H1 (cell line): Measurements from ENCODE around the gene S100P. TPM values are rescaled to one million over a fixed set of nuclear protein-coding genes. Genes with fewer than 3 reads are reported as not detected.

Source experiments
- CTCF ChIA-PET: fragments of 300-600 bp; sonication (Branson Sonifier 250); formaldehyde crosslinking; loops from one replicate; lab custom pipeline; 2021; ENCODE audit not compliant: partially characterized antibody; lab: Charles Lee
- POLR2A ChIA-PET: fragments of 300-600 bp; sonication (Branson Sonifier 250); formaldehyde crosslinking; loops from one replicate; lab custom pipeline; 2021; ENCODE audit warnings: inconsistent platforms; ENCODE audit not compliant: partially characterized antibody; lab: Charles Lee
- DNase-seq, 2 experiments: peaks; one replicate each; pipeline versions ENCODE4 v3.0.0 to v3.0.0-alpha.2; 2010 to 2022; ENCODE audit warnings: low spot score in 2 of 2, low read depth in 1 of 2, mixed read lengths in 1 of 2
- FAIRE-seq: peaks from 2 replicates; lab custom pipeline; 2011; peaks lifted over from hg19 to GRCh38; lab: Jason Lieb, UNC
- H2AFZ ChIP-seq: 2 replicates; pipeline ENCODE4 v1.8.1; 2012; ENCODE audit warnings: low read length, inconsistent platforms
- H2AK5ac ChIP-seq: 2 replicates; pipeline ENCODE4 v1.6.1; 2013; ENCODE audit warnings: low read depth, low read length
- H2BK120ac ChIP-seq: replicated peaks from 2 replicates; pipeline ENCODE3; 2013; ENCODE audit warnings: low read depth, low read length, inconsistent platforms
- H2BK12ac ChIP-seq: 2 replicates; pipeline ENCODE4 v1.6.1; 2013; ENCODE audit warnings: low read depth, low read length
- H2BK15ac ChIP-seq: 2 replicates; pipeline ENCODE4 v1.6.1; 2013; ENCODE audit warnings: low read length
- H2BK20ac ChIP-seq: 2 replicates; pipeline ENCODE4 v1.6.1; 2013; ENCODE audit warnings: low read length
- H2BK5ac ChIP-seq: 2 replicates; pipeline ENCODE4 v1.6.1; 2013; ENCODE audit warnings: low read depth, low read length
- H3K14ac ChIP-seq: 2 replicates; pipeline ENCODE4 v1.6.1; 2013; ENCODE audit warnings: inconsistent platforms; ENCODE audit not compliant: insufficient read length
- H3K18ac ChIP-seq: 2 replicates; pipeline ENCODE4 v1.6.1; 2013; ENCODE audit warnings: low read length; ENCODE audit errors: extremely low read depth
- H3K23ac ChIP-seq: 2 replicates; pipeline ENCODE4 v1.6.1; 2013; ENCODE audit warnings: inconsistent platforms; ENCODE audit not compliant: insufficient read length
- H3K23me2 ChIP-seq: 2 replicates; pipeline ENCODE4 v1.6.1; 2013; ENCODE audit warnings: low read depth, low read length
- H3K27ac ChIP-seq: 2 replicates; pipeline ENCODE4 v1.6.1; 2011; ENCODE audit warnings: low read depth, low read length, inconsistent platforms
- H3K27me3 ChIP-seq, 4 experiments: replicated peaks in 1 of 4; 1 replicate in 1 of 4; 2 replicates in 3 of 4; pipeline versions ENCODE4 v1.6.1 to v1.8.1; 2011 to 2013; ENCODE audit warnings: low read length in 3 of 4, mild to moderate bottlenecking in 3 of 4, inconsistent platforms in 2 of 4, mixed read lengths in 2 of 4, moderate library complexity in 1 of 4; ENCODE audit not compliant: control insufficient read depth in 3 of 4, insufficient read depth in 3 of 4; ENCODE audit errors: extremely low read depth in 1 of 4
- H3K36me3 ChIP-seq, 4 experiments: 2 replicates each; pipeline versions ENCODE4 v1.6.1 to v1.8.1; 2011 to 2013; ENCODE audit warnings: mild to moderate bottlenecking in 4 of 4, low read length in 3 of 4, moderate library complexity in 2 of 4, control low read depth in 1 of 4, inconsistent platforms in 1 of 4; ENCODE audit not compliant: insufficient read depth in 4 of 4, control insufficient read depth in 2 of 4
- H3K4ac ChIP-seq: replicated peaks from 2 replicates; pipeline ENCODE3; 2013; ENCODE audit warnings: low read length, low read depth, mixed read lengths, inconsistent platforms; ENCODE audit not compliant: insufficient read length
- H3K4me1 ChIP-seq, 4 experiments: replicated peaks in 1 of 4; 1 replicate in 1 of 4; 2 replicates in 3 of 4; pipeline versions ENCODE4 v1.6.1 to v1.8.1; 2011 to 2013; ENCODE audit warnings: low read length in 3 of 4, inconsistent platforms in 2 of 4, mixed read lengths in 1 of 4; ENCODE audit not compliant: insufficient read depth in 4 of 4, control insufficient read depth in 3 of 4
- H3K4me2 ChIP-seq, 2 experiments: 2 replicates each; pipeline versions ENCODE4 v1.6.1 to v1.8.1; 2011 to 2013; ENCODE audit warnings: low read depth in 2 of 2, low read length in 2 of 2, control low read depth in 1 of 2, inconsistent platforms in 1 of 2, mild to moderate bottlenecking in 1 of 2; ENCODE audit not compliant: insufficient read depth in 1 of 2
- H3K4me3 ChIP-seq, 4 experiments: fragments of 200-600, 300-600 bp in 1 of 4; sonication (generic), shearing (Covaris generic), sonication (Bioruptor Twin) in 1 of 4; 2 replicates each; pipeline versions ENCODE4 v1.5.1 to v1.8.1; 2011 to 2016; ENCODE audit warnings: low read length in 4 of 4, low read depth in 3 of 4, control low read depth in 2 of 4, inconsistent platforms in 2 of 4, mild to moderate bottlenecking in 2 of 4, mixed read lengths in 1 of 4, moderate library complexity in 1 of 4; ENCODE audit not compliant: insufficient read depth in 2 of 4; ENCODE audit errors: extremely low read depth in 1 of 4
- H3K56ac ChIP-seq: replicated peaks from 2 replicates; pipeline ENCODE3; 2013; ENCODE audit warnings: low read depth, mild to moderate bottlenecking, mixed read lengths, low read length, inconsistent platforms; ENCODE audit not compliant: insufficient read length
- H3K79me1 ChIP-seq: 2 replicates; pipeline ENCODE4 v1.6.1; 2013; ENCODE audit warnings: low read depth, low read length, control low read depth
- H3K79me2 ChIP-seq, 2 experiments: 2 replicates each; pipeline versions ENCODE4 v1.6.1 to v1.8.1; 2012 to 2013; ENCODE audit warnings: low read length in 2 of 2, mild to moderate bottlenecking in 2 of 2, inconsistent platforms in 1 of 2; ENCODE audit not compliant: insufficient read depth in 2 of 2, control insufficient read depth in 1 of 2
- H3K9ac ChIP-seq, 4 experiments: replicated peaks in 1 of 4; 1 replicate in 1 of 4; 2 replicates in 3 of 4; pipeline versions ENCODE4 v1.6.1 to v1.8.1; 2011 to 2013; ENCODE audit warnings: low read depth in 3 of 4, low read length in 3 of 4, control low read depth in 2 of 4, mild to moderate bottlenecking in 2 of 4, moderate library complexity in 2 of 4, inconsistent platforms in 1 of 4; ENCODE audit errors: extremely low read depth in 1 of 4
- H3K9me3 ChIP-seq, 2 experiments: 2 replicates each; pipeline versions ENCODE4 v1.6.1 to v1.8.1; 2012 to 2013; ENCODE audit warnings: mild to moderate bottlenecking in 2 of 2, moderate library complexity in 2 of 2, control low read depth in 1 of 2, inconsistent platforms in 1 of 2, low read depth in 1 of 2, low read length in 1 of 2, mixed read lengths in 1 of 2; ENCODE audit not compliant: insufficient read depth in 2 of 2
- H4K20me1 ChIP-seq, 2 experiments: replicated peaks in 1 of 2; 2 replicates each; pipeline versions ENCODE3 to v1.8.1; 2011 to 2013; ENCODE audit warnings: inconsistent platforms in 2 of 2, low read length in 2 of 2, mild to moderate bottlenecking in 1 of 2; ENCODE audit not compliant: insufficient read depth in 2 of 2, control insufficient read depth in 1 of 2
- H4K5ac ChIP-seq: 2 replicates; pipeline ENCODE4 v1.6.1; 2013; ENCODE audit warnings: low read length, low read depth, mixed read lengths, inconsistent platforms; ENCODE audit not compliant: insufficient read length
- H4K8ac ChIP-seq: 2 replicates; pipeline ENCODE4 v1.8.0; 2013; ENCODE audit warnings: mild to moderate bottlenecking, moderate library complexity, low read length, inconsistent platforms; ENCODE audit not compliant: insufficient read depth; ENCODE audit errors: extremely low read depth
- H4K91ac ChIP-seq: replicated peaks from 2 replicates; pipeline ENCODE3; 2013; ENCODE audit warnings: low read length, mixed read lengths, inconsistent platforms; ENCODE audit not compliant: insufficient read length
- BACH1 ChIP-seq: IDR thresholded peaks from 2 replicates; pipeline ENCODE4 v1.6.1; 2012; ENCODE audit warnings: low read length, improper control_type of control experiment
- E2F6 ChIP-seq: IDR thresholded peaks from 2 replicates; pipeline ENCODE4 v1.6.1; 2012; ENCODE audit warnings: inconsistent platforms
- HDAC6 ChIP-seq: IDR thresholded peaks from one replicate; pipeline ENCODE4 v1.7.1; 2012; ENCODE audit warnings: low read depth, mild to moderate bottlenecking, inconsistent platforms, low read length, moderate library complexity
- KDM5A ChIP-seq: fragments of 200-600 bp; IDR thresholded peaks from 2 replicates; pipeline ENCODE4 v1.7.1; 2012; ENCODE audit warnings: mild to moderate bottlenecking, low read length, inconsistent platforms, mixed read lengths
- PHF8 ChIP-seq: fragments of 200-600 bp; sonication (generic); conservative IDR thresholded peaks from 2 replicates; pipeline ENCODE4 v1.7.1; 2012; ENCODE audit warnings: low read depth, mild to moderate bottlenecking, inconsistent platforms, low read length, moderate library complexity
- WGBS, 2 experiments: shearing (Covaris generic) in 1 of 2; methylation state at CpG; one replicate each; pipeline versions ENCODE4 v1.1.6 to v1.1.7; 2013 to 2015; ENCODE audit warnings: low lambda C conversion rate in 2 of 2, mixed read lengths in 2 of 2, inconsistent platforms in 1 of 2, low coverage in 1 of 2, missing lambda C conversion rate in 1 of 2; ENCODE audit not compliant: insufficient replicate concordance in 2 of 2, insufficient coverage in 1 of 2, insufficient read length in 1 of 2; ENCODE audit errors: extremely low coverage in 1 of 2, missing lambda C conversion rate in 1 of 2; 5-methylcytosine and 5-hydroxymethylcytosine counted together
- polyA plus RNA-seq, 7 experiments: library from polyadenylated mRNA; depleted of rRNA in 3 of 7; stranded (reverse) in 5 of 7; unstranded in 2 of 7; fragments of >200 nt in 5 of 7; fragments of 200-250 nt in 2 of 7; gene quantifications; 1 replicate in 5 of 7; 2 replicates in 1 of 7; 4 replicates in 1 of 7; pipeline versions ENCODE4 v1.2.1 to v1.2.3, GENCODE V29; 2011 to 2013; ENCODE audit warnings: missing spikeins in 2 of 7, mixed read lengths in 2 of 7
- total RNA-seq: library from RNA; stranded (reverse); fragmentation: NEBNext Ultra II Directional; extraction: Animal tissue kit (Norgen Biotek cat#: 25700); gene quantifications from 2 replicates; pipeline ENCODE4 v1.2.1, GENCODE V29; 2021

Gene S100P
- total and polyA plus RNA-seq, 2 of the 8 experiments (the other 6 are each of a cell fraction or from before 2014, with no cell fraction given), result not detected

GRCh38 chr4:6647169-6647568 lies 46.5 kb upstream of the S100P start:
- H3K27me3 ChIP-seq, result no peaks in the 10 kb centered on the region
- H2BK15ac ChIP-seq, result no peak overlapping the region
- 78% methylated on average over 5 of the region's 5 CpGs; no CpG with 5 or more reads in 1 of the 2 experiments for WGBS, 2 experiments
- H2BK5ac ChIP-seq, result no peak overlapping the region
- H3K4me2 ChIP-seq, result no peak overlapping the region
- no peak overlapping the region for H2BK20ac ChIP-seq
- H3K9ac ChIP-seq, result no peak overlapping the region
- H3K23me2 ChIP-seq, result no peaks in the 10 kb centered on the region
- no peak overlapping the region for H2AFZ ChIP-seq
- H2AK5ac ChIP-seq, result no peak overlapping the region
- peaks cover 0 to 2% of the 10 kb centered on the region in 2 experiments for H4K20me1 ChIP-seq
- H3K14ac ChIP-seq, result no peak overlapping the region
- no peak overlapping the region for H4K91ac ChIP-seq
- no peak overlapping the region for H3K56ac ChIP-seq
- peaks cover 0 to 2% (median 0%) of the 10 kb centered on the region in 4 experiments; a peak in 2 of 7 replicates for H3K4me1 ChIP-seq
- H3K27ac ChIP-seq, result no peak overlapping the region
- no peak overlapping the region for H3K4me3 ChIP-seq
- peaks cover 0 to 2% of the 10 kb centered on the region in 2 experiments; a peak in 1 of 4 replicates for H3K9me3 ChIP-seq
- ChIA-PET CTCF (interaction anchor here (0.7 to 1.2 kb wide), 4 partner anchors 33 to 409 kb away, joined by 3 to 4 read pairs (median 3); no protein-coding TSS in a partner anchor), POLR2A (interaction anchor here (0.6 to 1.3 kb wide), 2 partner anchors 26 to 53 kb away, joined by 3 to 4 read pairs; a partner anchor contains a TSS)
- no peak overlapping the region for H3K4ac ChIP-seq
- peaks cover 0 to 14% of the 10 kb centered on the region in 2 experiments; a peak in 3 of 4 replicates for H3K79me2 ChIP-seq
- H3K36me3 ChIP-seq, result peaks cover 0 to 15% (median 8%) of the 10 kb centered on the region in 4 experiments; a peak in 4 of 8 replicates
- no peak overlapping the region for H2BK120ac ChIP-seq
- no peak overlapping the region for H2BK12ac ChIP-seq
- H3K18ac ChIP-seq, result no peak overlapping the region
- H3K79me1 ChIP-seq, result peaks cover 6% of the 10 kb centered on the region; the same call in 1 of the 2 replicates
- H4K8ac ChIP-seq, result no peak overlapping the region
- FAIRE-seq (no peak), DNase-seq (no peak)
- no peak overlapping the region for H3K23ac ChIP-seq
- H4K5ac ChIP-seq, result no peak overlapping the region
- no peak for TF ChIP-seq HDAC6
- no peak for TF ChIP-seq E2F6
- TF ChIP-seq BACH1, result no peak
- no peak for TF ChIP-seq PHF8
- no peak for TF ChIP-seq KDM5A
